HepG2 (cell line): Measurements from ENCODE around the gene NFE2. TPM values are rescaled to one million over a fixed set of nuclear protein-coding genes. Genes with fewer than 3 reads are reported as not detected.
A peak's percentile ranks its signal among the peaks of the same experiment; 100 is the strongest.

Experiments used
- CAMTA2 ChIP-seq: sonication (generic); formaldehyde crosslinking; IDR thresholded peaks from 2 replicates; pipeline ENCODE4 v1.4.0; 2020; ENCODE audit warnings: mild to moderate bottlenecking, missing genetic modification reagents, borderline replicate concordance
- CEBPZ ChIP-seq: IDR thresholded peaks from 2 replicates; pipeline ENCODE4 v1.6.1; 2012; ENCODE audit warnings: low read length, improper control_type of control experiment
- HOXA9 ChIP-seq: sonication (generic); formaldehyde crosslinking; IDR thresholded peaks from 2 replicates; pipeline ENCODE4 v1.8.1; 2022; ENCODE audit warnings: missing genetic modification reagents, mild to moderate bottlenecking, moderate library complexity, borderline replicate concordance
- MEF2D ChIP-seq: sonication (generic); formaldehyde crosslinking; IDR thresholded peaks from 2 replicates; pipeline ENCODE4 v1.5.1; 2020; ENCODE audit warnings: mild to moderate bottlenecking, missing genetic modification reagents
- PREB ChIP-seq: sonication (generic); formaldehyde crosslinking; IDR thresholded peaks from 2 replicates; pipeline ENCODE4 v1.4.0; 2020; ENCODE audit warnings: missing genetic modification reagents
- RAD21 ChIP-seq: fragments of 450-650 bp; formaldehyde crosslinking; IDR thresholded peaks from 2 replicates; pipeline ENCODE4 v1.5.0; 2020; ENCODE audit warnings: mild to moderate bottlenecking
- RARG ChIP-seq: sonication (generic); formaldehyde crosslinking; IDR thresholded peaks from 2 replicates; pipeline ENCODE4 v1.4.0; 2020; ENCODE audit warnings: low read depth, mild to moderate bottlenecking, missing genetic modification reagents
- RCOR2 ChIP-seq: IDR thresholded peaks from 2 replicates; pipeline ENCODE4 v1.6.1; 2016; ENCODE audit warnings: missing biosample characterization, missing genetic modification reagents
- SAFB2 ChIP-seq: sonication (generic); formaldehyde crosslinking; IDR thresholded peaks from 2 replicates; pipeline ENCODE4 v1.5.1; 2020; ENCODE audit warnings: missing genetic modification reagents, low read depth, mild to moderate bottlenecking, borderline replicate concordance
- TEF ChIP-seq: sonication (generic); formaldehyde crosslinking; IDR thresholded peaks from 2 replicates; pipeline ENCODE4 v1.5.0; 2020; ENCODE audit warnings: missing genetic modification reagents
- ZFP37 ChIP-seq: sonication (generic); formaldehyde crosslinking; IDR thresholded peaks from 2 replicates; pipeline ENCODE4 v1.4.0; 2020; ENCODE audit warnings: missing genetic modification reagents, borderline replicate concordance
- ZHX2 ChIP-seq, 2 experiments: sonication (generic) in 1 of 2; formaldehyde crosslinking in 1 of 2; IDR thresholded peaks; 2 replicates each; pipeline versions ENCODE4 v1.6.1 to v1.9.0; 2014 to 2022; ENCODE audit warnings: antibody characterized with exemption in 1 of 2, borderline replicate concordance in 1 of 2, inconsistent platforms in 1 of 2, low read depth in 1 of 2, missing genetic modification reagents in 1 of 2
- ZNF101 ChIP-seq: sonication (generic); formaldehyde crosslinking; IDR thresholded peaks from 2 replicates; pipeline ENCODE4 v1.4.0; 2020; ENCODE audit warnings: mild to moderate bottlenecking, low read depth, missing genetic modification reagents, borderline replicate concordance
- ZNF331 ChIP-seq: sonication (generic); formaldehyde crosslinking; IDR thresholded peaks from 2 replicates; pipeline ENCODE4 v1.4.0; 2020; ENCODE audit warnings: missing genetic modification reagents
- ZNF501 ChIP-seq: sonication (generic); formaldehyde crosslinking; IDR thresholded peaks from 2 replicates; pipeline ENCODE4 v1.5.1; 2020; ENCODE audit warnings: mild to moderate bottlenecking, moderate library complexity, missing genetic modification reagents
- ZNF543 ChIP-seq: sonication (generic); formaldehyde crosslinking; IDR thresholded peaks from 2 replicates; pipeline ENCODE4 v1.4.0; 2020; ENCODE audit warnings: mild to moderate bottlenecking, missing genetic modification reagents
- ZNF652 ChIP-seq: IDR thresholded peaks from 2 replicates; pipeline ENCODE4 v1.6.1; 2016; ENCODE audit warnings: low read depth, borderline replicate concordance
- polyA plus RNA-seq, 8 experiments: library from polyadenylated mRNA; depleted of rRNA in 3 of 8; stranded (reverse) in 7 of 8; unstranded in 1 of 8; fragments of >200 nt; fragmentation: Illumina TruSeq in 4 of 8; extraction: Trizol in 4 of 8; gene quantifications; 2 replicates each; pipeline versions ENCODE4 v1.2.1 to v1.2.3, GENCODE V29; 2011 to 2016; ENCODE audit warnings: low read depth in 4 of 8, missing spikeins in 1 of 8, mixed read lengths in 1 of 8; ENCODE audit not compliant: insufficient read depth in 1 of 8
- total RNA-seq, 5 experiments: library from RNA; depleted of rRNA; stranded (reverse); fragments of >200 nt; fragmentation: Illumina TruSeq; extraction: Trizol; gene quantifications; 2 replicates each; pipeline ENCODE4 v1.2.3, GENCODE V29; 2016; ENCODE audit warnings: low read depth in 1 of 5

Gene NFE2
- total and polyA plus RNA-seq, 2 of the 13 experiments (the other 11 are each of a cell fraction or from before 2014, with no cell fraction given) = 4.5 to 7.8 TPM

- TF ChIP-seq TEF (CRISPR knock-in tag) (no peak), RAD21 (no peak), ZNF543 (CRISPR knock-in tag) (no peak), SAFB2 (CRISPR knock-in tag) (peak; percentile 50; the same call in 1 of the 2 replicates), ZNF101 (CRISPR knock-in tag) (no peak), ZFP37 (CRISPR knock-in tag) (no peak; the same call in 1 of the 2 replicates), HOXA9 (CRISPR knock-in tag) (no peak; the same call in 1 of the 2 replicates), CAMTA2 (no peak), RCOR2 (CRISPR knock-in tag) (no peak), RARG (CRISPR knock-in tag) (0 out of 2 replicates have a peak, but pooled peaks have one; percentile 6), ZNF501 (peak; percentile 68), ZNF331 (CRISPR knock-in tag) (peak; percentile 46; the same call in 1 of the 2 replicates), CEBPZ (peak; percentile 76), ZNF652 (CRISPR knock-in tag) (no peak), ZHX2 (IDR thresholded peaks at IDR 0.05; ENCODE audit: low read depth) (peak; percentile 34; the same call in 1 of the 2 replicates), ZHX2 (CRISPR knock-in tag; IDR thresholded peaks at IDR 0.05; ENCODE audit: borderline replicate concordance) (0 out of 2 replicates have a peak, but pooled peaks have one; percentile 42), MEF2D (CRISPR knock-in tag) (no peak; the same call in 1 of the 2 replicates), PREB (CRISPR knock-in tag) (0 out of 2 replicates have a peak, but pooled peaks have one; percentile 16)
Measured at GRCh38 chr12:54280468-54281260, 20.2 kb downstream of the NFE2 start, which contains the start of gene HNRNPA1 (continued).
